ENCODE measurements around the gene NPEPL1.

Gene NPEPL1

DNA sequence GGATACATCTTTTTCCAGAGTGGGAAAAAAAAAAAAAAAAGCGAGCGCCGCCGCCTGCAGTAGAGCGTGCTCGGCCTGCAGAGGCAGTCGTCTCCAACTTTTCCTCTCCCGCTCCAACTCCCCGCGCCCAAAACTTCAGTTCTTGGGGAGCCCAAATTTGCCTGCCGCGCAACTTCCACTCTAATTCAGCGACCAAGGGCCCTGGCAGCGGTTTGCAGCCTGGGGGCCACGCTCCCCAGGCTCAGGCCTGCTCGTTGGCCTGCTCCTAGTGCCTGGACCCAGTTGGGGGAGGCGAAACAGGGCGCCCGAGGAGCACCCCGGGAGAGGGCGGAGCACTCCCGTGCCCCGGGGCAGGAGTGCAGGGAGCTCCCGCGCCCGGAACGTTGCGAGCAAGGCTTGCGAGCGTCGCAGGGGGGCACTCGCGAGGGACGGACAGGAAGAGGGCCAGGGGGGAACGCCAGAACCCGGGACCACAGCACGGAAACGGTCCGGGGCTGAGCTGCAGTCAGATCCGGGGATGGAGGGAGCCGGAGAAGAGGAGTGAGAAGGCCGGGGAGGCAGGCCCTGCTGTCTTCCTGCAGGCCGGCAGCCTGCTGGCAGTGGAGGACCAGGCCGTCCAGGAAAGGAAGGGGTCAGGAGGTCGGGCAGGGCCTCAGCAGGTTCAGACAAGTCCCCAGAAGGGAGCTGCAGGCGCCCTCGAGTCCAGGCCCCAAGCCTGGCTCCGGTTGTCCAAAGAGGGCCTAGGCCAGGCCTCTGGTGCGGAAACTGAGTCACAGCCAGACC is 41.6 kb upstream of the NPEPL1 start, which contains the start of gene STX16:
STX16 (plus strand) TSS at position 508 of the 783 bp plus-strand sequence. CDS start 724 bp downstream, outside the sequence.
- H3K27ac ChIP-seq (ENCODE audit: low read length) = peak within 1 kb of the TSS; percentile 96
- no peaks in the 10 kb centered on the region for H3K9me3 ChIP-seq (ENCODE audit: control insufficient read depth in 1 of 2, low read length in 2 of 2)
- peaks cover 3 to 38% of the 10 kb centered on the region in 2 donors for H3K4me1 ChIP-seq (ENCODE audit: control insufficient read depth in 1 of 2, insufficient read depth in 2 of 2, low read length in 2 of 2)
- H3K4me3 ChIP-seq (ENCODE audit: low read depth in 1 of 2, low read length in 2 of 2) = peak within 1 kb of the TSS; percentile 93 to 95
- H3K27me3 ChIP-seq (ENCODE audit: low read depth, low read length) = no peaks in the 10 kb centered on the region
- H3K36me3 ChIP-seq (ENCODE audit: control insufficient read depth in 1 of 2, insufficient read depth in 2 of 2, low read length in 2 of 2) = no peaks in the 10 kb centered on the region

DNA sequence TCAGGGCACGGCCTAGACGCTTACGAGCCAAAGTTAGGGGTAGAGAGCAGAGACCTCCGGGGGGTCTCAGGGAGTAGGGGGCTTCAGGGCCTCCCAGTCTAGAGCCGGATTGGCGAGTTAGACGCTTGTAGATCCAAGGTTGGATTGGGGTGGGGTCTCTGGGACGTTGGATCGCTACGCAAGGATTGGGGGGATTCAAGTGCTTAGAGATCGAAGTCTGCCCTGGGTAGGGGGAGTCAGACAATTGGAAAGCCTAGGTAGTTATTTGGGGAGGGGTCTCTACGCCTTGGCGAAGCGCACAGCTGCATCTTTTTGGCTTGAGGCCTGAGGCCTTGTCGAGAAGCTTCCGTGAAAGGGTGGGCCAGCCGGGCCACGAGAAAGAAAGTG is 41.0 kb upstream of the NPEPL1 start:
- H3K4me3 ChIP-seq (ENCODE audit: low read depth in 1 of 2, low read length in 2 of 2) = peak overlapping the region; percentile 93 to 95
- no peaks in the 10 kb centered on the region for H3K9me3 ChIP-seq (ENCODE audit: control insufficient read depth in 1 of 2, low read length in 2 of 2)
- H3K27me3 ChIP-seq (ENCODE audit: low read depth, low read length) = no peaks in the 10 kb centered on the region
- peaks cover 3 to 44% of the 10 kb centered on the region in 2 donors for H3K4me1 ChIP-seq (ENCODE audit: control insufficient read depth in 1 of 2, insufficient read depth in 2 of 2, low read length in 2 of 2)
- peak overlapping the region; percentile 96 for H3K27ac ChIP-seq (ENCODE audit: low read length)
- no peaks in the 10 kb centered on the region for H3K36me3 ChIP-seq (ENCODE audit: control insufficient read depth in 1 of 2, insufficient read depth in 2 of 2, low read length in 2 of 2)

DNA sequence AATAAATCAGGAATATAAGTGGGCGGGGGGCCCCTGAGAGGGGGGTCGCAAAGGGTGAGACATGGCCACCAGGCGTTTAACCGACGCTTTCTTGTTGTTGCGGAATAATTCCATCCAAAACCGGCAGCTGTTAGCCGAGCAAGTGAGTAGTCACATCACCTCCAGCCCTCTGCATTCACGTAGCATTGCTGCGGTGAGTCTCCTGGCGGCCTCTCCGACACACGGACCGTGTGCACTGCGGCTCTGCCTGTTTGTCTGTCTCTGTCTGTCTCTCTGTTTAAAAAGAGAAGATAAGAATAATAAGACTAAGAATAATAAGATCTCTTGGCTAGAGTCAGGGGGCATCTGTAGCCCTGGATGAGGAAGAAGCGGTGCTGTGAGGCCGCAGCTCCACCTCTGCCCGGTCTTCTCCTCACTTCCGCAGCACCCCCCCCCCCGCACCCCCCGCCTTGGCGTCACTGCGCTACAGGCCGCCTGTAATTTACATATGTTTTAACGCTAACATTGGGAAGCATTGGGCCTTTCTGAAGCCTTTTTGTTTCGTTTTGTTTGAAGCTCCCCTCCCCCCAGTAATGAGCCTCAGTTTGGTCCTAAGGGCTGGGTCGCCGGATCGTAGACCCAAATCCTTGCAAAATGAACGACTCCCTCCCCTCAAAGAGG is 40.5 kb upstream of the NPEPL1 start:
- Histone ChIP-seq H3K4me3 (ENCODE audit: low read depth in 1 of 2, low read length in 2 of 2) (peak overlapping the region; percentile 93 to 95), H3K36me3 (ENCODE audit: control insufficient read depth in 1 of 2, insufficient read depth in 2 of 2, low read length in 2 of 2) (no peaks in the 10 kb centered on the region), H3K27me3 (ENCODE audit: low read depth, low read length) (no peaks in the 10 kb centered on the region), H3K27ac (ENCODE audit: low read length) (peak overlapping the region; percentile 96), H3K9me3 (ENCODE audit: control insufficient read depth in 1 of 2, low read length in 2 of 2) (no peaks in the 10 kb centered on the region), H3K4me1 (ENCODE audit: control insufficient read depth in 1 of 2, insufficient read depth in 2 of 2, low read length in 2 of 2) (peaks cover 3 to 49% of the 10 kb centered on the region in 2 donors)

DNA sequence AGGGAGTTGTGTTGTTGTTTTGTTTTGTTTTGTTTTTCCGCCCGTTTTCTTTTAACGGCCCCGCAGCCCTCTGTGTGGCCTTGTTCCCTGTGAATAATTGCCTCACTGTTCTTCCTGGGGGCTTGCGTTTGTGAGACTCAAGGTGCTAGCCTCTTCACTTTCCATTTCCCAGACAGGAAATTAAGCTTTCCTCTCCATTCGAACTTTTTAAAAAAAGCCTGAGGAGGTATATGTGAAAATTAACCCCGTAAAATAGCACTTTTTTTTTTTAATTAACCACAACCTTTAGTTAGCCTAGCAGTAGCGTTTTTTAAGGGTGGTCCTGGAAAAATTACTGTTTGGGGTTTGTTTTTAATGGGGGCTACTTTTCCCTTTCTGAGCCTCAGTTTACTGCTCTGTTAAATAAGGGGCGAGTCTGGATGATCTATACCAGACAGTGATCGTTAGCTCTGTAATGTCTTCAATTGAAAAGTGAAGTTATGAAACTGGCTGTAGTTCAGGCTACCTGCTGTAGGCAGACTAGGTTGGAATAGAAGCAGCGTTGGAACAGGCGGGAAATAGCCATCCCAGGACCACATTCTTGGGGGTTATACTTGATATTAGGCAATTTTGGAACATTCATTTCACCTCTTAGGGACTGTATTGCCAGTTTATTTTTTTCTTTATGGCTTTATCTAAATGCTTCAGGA is 39.9 kb upstream of the NPEPL1 start:
- no peaks in the 10 kb centered on the region for H3K27me3 ChIP-seq (ENCODE audit: low read depth, low read length)
- peaks cover under 1 to 53% of the 10 kb centered on the region in 2 donors for H3K4me1 ChIP-seq (ENCODE audit: control insufficient read depth in 1 of 2, insufficient read depth in 2 of 2, low read length in 2 of 2)
- peak overlapping the region; percentile 96 for H3K27ac ChIP-seq (ENCODE audit: low read length)
- H3K36me3 ChIP-seq (ENCODE audit: control insufficient read depth in 1 of 2, insufficient read depth in 2 of 2, low read length in 2 of 2) = no peaks in the 10 kb centered on the region
- H3K4me3 ChIP-seq (ENCODE audit: low read depth in 1 of 2, low read length in 2 of 2) = peak overlapping the region; percentile 93 to 95
- H3K9me3 ChIP-seq (ENCODE audit: control insufficient read depth in 1 of 2, low read length in 2 of 2) = no peaks in the 10 kb centered on the region

DNA sequence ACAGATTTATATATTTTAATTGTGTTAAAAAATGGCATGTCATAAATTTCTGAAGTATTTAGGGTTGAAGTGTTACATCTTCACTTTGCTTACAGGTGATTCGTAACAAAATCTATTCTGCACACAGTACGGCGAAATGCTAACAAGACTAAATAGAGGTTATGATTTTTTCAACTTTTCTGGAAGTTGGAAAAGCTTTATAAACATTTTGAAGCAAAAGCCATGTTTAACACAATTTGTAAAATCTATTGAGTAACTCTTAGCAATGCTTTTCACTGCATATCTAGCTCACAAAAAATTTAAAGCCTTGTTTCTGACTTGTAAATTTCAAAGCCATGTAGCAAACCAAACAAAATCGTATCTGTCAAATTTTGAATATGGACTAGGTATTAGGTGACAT is 38.3 kb upstream of the NPEPL1 start:
- no peaks in the 10 kb centered on the region for H3K36me3 ChIP-seq (ENCODE audit: control insufficient read depth in 1 of 2, insufficient read depth in 2 of 2, low read length in 2 of 2)
- H3K27ac ChIP-seq (ENCODE audit: low read length) = no peak overlapping the region
- H3K9me3 ChIP-seq (ENCODE audit: control insufficient read depth in 1 of 2, low read length in 2 of 2) = no peaks in the 10 kb centered on the region
- no peak overlapping the region for H3K4me3 ChIP-seq (ENCODE audit: low read depth in 1 of 2, low read length in 2 of 2)
- peaks cover 0 to 57% of the 10 kb centered on the region in 2 donors for H3K4me1 ChIP-seq (ENCODE audit: control insufficient read depth in 1 of 2, insufficient read depth in 2 of 2, low read length in 2 of 2)
- no peaks in the 10 kb centered on the region for H3K27me3 ChIP-seq (ENCODE audit: low read depth, low read length)

DNA sequence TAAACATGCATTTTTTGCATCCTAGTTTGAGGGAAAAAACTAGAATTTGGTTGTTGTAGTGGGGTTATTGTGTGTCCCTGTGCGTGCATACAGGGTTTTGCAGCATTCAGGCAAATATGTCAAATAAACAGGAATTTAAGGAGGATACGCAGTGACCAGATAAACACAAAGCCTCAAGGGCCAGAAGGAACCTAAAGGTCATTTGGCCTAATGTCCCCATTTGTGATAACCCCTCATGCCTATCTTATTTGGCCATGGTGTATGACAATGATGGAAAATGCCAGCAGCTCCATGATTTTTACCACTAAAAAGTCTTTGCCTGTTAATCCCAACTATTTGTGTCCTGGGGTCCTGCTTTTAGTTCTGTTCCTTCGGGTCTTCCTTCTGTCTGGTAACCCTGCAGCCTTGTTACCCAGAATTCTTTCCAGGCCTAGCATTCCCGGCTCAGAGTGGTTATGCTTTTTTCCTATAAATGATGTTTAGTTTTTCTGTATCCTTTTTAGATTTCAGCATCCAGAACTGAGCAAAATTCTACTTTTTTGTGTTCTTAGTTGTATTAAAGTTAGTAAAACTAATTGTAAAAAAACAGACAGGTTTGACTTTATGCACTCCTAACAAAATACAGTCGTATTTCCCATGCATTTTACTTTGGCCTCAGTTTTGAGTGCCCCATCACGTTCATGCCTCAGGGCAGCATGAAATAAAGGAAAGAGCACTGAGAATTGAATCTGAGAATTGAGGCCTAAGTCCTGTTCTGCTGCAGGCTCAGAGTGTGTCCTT is 37.1 kb upstream of the NPEPL1 start:
- Histone ChIP-seq H3K9me3 (ENCODE audit: control insufficient read depth in 1 of 2, low read length in 2 of 2) (no peaks in the 10 kb centered on the region), H3K4me1 (ENCODE audit: control insufficient read depth in 1 of 2, insufficient read depth in 2 of 2, low read length in 2 of 2) (peaks cover 0 to 51% of the 10 kb centered on the region in 2 donors), H3K27ac (ENCODE audit: low read length) (no peak overlapping the region), H3K4me3 (ENCODE audit: low read depth in 1 of 2, low read length in 2 of 2) (no peak overlapping the region), H3K27me3 (ENCODE audit: low read depth, low read length) (no peaks in the 10 kb centered on the region), H3K36me3 (ENCODE audit: control insufficient read depth in 1 of 2, insufficient read depth in 2 of 2, low read length in 2 of 2) (no peaks in the 10 kb centered on the region)

DNA sequence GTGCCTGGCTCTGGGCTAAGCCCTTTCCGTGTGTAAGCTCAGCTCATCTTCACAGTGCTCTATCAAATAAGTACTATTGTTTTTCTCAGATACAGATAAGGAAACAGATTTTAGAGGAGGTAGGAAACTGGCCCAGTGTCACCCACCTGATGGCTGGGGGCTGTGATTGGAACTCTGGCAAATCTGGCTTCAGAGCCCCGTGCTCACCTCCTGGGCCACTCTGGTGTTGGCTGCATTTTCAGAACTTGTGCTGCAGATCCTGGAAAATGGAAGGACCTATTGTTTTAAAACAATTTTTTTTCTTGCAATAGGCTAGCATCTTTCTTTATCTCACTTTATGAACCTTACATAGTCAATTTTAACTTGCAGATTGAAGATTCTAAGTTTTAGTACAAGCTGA is 35.8 kb upstream of the NPEPL1 start:
- peaks cover 0 to 56% of the 10 kb centered on the region in 2 donors for H3K4me1 ChIP-seq (ENCODE audit: control insufficient read depth in 1 of 2, insufficient read depth in 2 of 2, low read length in 2 of 2)
- peaks cover 0 to 9% of the 10 kb centered on the region in 2 donors for H3K36me3 ChIP-seq (ENCODE audit: control insufficient read depth in 1 of 2, insufficient read depth in 2 of 2, low read length in 2 of 2)
- H3K27me3 ChIP-seq (ENCODE audit: low read depth, low read length) = no peaks in the 10 kb centered on the region
- H3K27ac ChIP-seq (ENCODE audit: low read length) = peak overlapping the region; percentile 1
- H3K4me3 ChIP-seq (ENCODE audit: low read depth in 1 of 2, low read length in 2 of 2) = no peak overlapping the region
- no peaks in the 10 kb centered on the region for H3K9me3 ChIP-seq (ENCODE audit: control insufficient read depth in 1 of 2, low read length in 2 of 2)

DNA sequence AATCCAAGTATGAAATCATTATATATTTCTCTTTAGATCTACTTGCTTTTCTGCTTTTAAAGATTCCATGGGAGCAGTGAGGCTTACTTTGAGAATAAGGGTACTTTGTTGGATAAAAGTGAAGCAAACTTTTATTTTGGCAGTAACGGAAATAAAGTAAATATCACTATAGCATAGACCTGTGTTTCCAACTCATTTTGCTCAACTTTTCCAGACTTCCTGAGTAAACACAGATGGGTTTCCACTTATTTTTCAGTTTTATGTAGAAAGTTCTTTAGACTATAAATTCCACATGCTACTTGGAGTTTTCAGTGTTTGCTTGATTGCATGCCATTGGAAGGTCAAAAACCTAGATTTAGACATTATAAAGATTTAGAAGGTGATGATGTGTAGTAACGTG is 35.3 kb upstream of the NPEPL1 start:
- peak overlapping the region; percentile 1 for H3K27ac ChIP-seq (ENCODE audit: low read length)
- no peaks in the 10 kb centered on the region for H3K27me3 ChIP-seq (ENCODE audit: low read depth, low read length)
- peaks cover 0 to 56% of the 10 kb centered on the region in 2 donors for H3K4me1 ChIP-seq (ENCODE audit: control insufficient read depth in 1 of 2, insufficient read depth in 2 of 2, low read length in 2 of 2)
- no peaks in the 10 kb centered on the region for H3K9me3 ChIP-seq (ENCODE audit: control insufficient read depth in 1 of 2, low read length in 2 of 2)
- H3K36me3 ChIP-seq (ENCODE audit: control insufficient read depth in 1 of 2, insufficient read depth in 2 of 2, low read length in 2 of 2) = peaks cover 0 to 9% of the 10 kb centered on the region in 2 donors
- no peak overlapping the region for H3K4me3 ChIP-seq (ENCODE audit: low read depth in 1 of 2, low read length in 2 of 2)

DNA sequence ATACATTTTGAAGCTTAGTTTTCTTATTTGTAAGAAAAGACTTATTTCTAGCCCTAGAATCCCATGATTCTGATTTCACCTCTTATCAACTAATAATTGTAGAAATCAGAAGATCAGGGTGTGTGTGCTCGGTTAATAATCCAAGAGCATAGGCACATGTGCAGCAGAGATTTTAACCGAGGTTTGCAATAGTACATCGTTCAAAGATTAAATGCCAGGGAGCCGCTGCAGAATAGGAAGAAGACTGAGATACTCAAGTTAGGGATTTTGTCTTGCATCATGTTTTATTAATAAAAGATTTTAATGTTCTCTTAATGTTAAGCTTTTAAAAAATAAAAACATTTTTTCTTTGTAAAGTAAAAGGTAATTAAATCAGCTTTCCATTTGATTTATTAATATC is 34.6 kb upstream of the NPEPL1 start:
- no peak overlapping the region for H3K4me3 ChIP-seq (ENCODE audit: low read depth in 1 of 2, low read length in 2 of 2)
- peaks cover 0 to 53% of the 10 kb centered on the region in 2 donors for H3K4me1 ChIP-seq (ENCODE audit: control insufficient read depth in 1 of 2, insufficient read depth in 2 of 2, low read length in 2 of 2)
- H3K27me3 ChIP-seq (ENCODE audit: low read depth, low read length) = no peaks in the 10 kb centered on the region
- H3K9me3 ChIP-seq (ENCODE audit: control insufficient read depth in 1 of 2, low read length in 2 of 2) = no peaks in the 10 kb centered on the region
- peak overlapping the region; percentile 1 for H3K27ac ChIP-seq (ENCODE audit: low read length)
- peaks cover 0 to 9% of the 10 kb centered on the region in 2 donors for H3K36me3 ChIP-seq (ENCODE audit: control insufficient read depth in 1 of 2, insufficient read depth in 2 of 2, low read length in 2 of 2)

DNA sequence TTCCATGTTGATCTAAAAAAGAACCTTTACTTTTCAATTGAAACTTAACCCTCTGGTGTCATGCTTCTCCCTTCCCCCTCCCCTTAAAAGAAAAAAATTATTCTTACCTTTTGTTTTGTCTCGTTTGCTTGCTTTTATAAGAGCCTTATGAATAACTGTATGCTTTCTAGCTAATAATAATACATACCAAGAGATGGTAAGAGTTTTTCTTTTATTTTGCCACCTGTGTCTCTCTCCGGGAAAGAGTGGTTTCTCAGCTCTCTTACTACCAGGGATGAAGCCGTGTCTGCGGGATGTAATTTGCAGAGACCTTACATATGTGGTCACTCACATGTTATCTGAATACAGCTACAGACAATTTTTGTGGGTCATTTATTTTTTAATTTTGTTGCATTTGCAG is 33.8 kb upstream of the NPEPL1 start:
- H3K4me1 ChIP-seq (ENCODE audit: control insufficient read depth in 1 of 2, insufficient read depth in 2 of 2, low read length in 2 of 2) = peaks cover 0 to 48% of the 10 kb centered on the region in 2 donors
- H3K27ac ChIP-seq (ENCODE audit: low read length) = no peak overlapping the region

More for the DNA sequence above, 33.8 kb upstream of the NPEPL1 start:
- Histone ChIP-seq H3K36me3 (ENCODE audit: control insufficient read depth in 1 of 2, insufficient read depth in 2 of 2, low read length in 2 of 2) (peaks cover under 1 to 9% of the 10 kb centered on the region in 2 donors), H3K9me3 (ENCODE audit: control insufficient read depth in 1 of 2, low read length in 2 of 2) (no peaks in the 10 kb centered on the region), H3K27me3 (ENCODE audit: low read depth, low read length) (no peaks in the 10 kb centered on the region), H3K4me3 (ENCODE audit: low read depth in 1 of 2, low read length in 2 of 2) (no peak overlapping the region)
